ENCODE data around the gene LYPLA2. TPM values are rescaled to one million over a fixed set of nuclear protein-coding genes. Genes with fewer than 3 reads are reported as not detected.
"Not testable (repeated sequence)": the region's sequence is repeated elsewhere in the genome, so short reads cannot be mapped to it uniquely, and the experiment has no call there.

Gene LYPLA2
- total and polyA plus RNA-seq, 4 experiments from 2014 or later: 52.6 to 151 (median 83.0) TPM

- Mint-ChIP-seq H3K27me3 (no peaks in the 10 kb centered on the region), H3K4me1 (peaks cover 8 to 37% (median 21%) of the 10 kb centered on the region in 4 donors), H3K27ac (peak within 1 kb of the TSS; percentile 84 to 97 (median 94)), H3K36me3 (peaks cover 4 to 20% of the 10 kb centered on the region in 2 donors), H3K4me3 (peak within 1 kb of the TSS; percentile 80 to 98 (median 92)), H3K9me3 (no peaks in the 10 kb centered on the region)
- Histone ChIP-seq H3K4me3 (ENCODE audit: low read length in 2 of 2) (peak within 1 kb of the TSS; percentile 70 to 88), H3K36me3 (ENCODE audit: insufficient read depth, low read length) (no peaks in the 10 kb centered on the region), H3K27ac (ENCODE audit: low read depth, low read length) (peak within 1 kb of the TSS; percentile 92), H3K4me1 (ENCODE audit: insufficient read depth, low read length) (peaks cover 23% of the 10 kb centered on the region), H3K27me3 (ENCODE audit: insufficient read depth, low read length) (no peaks in the 10 kb centered on the region), H3K9me3 (ENCODE audit: control insufficient read depth in 1 of 2, low read length in 2 of 2) (no peaks in the 10 kb centered on the region)
- POLR2A ChIA-PET (ENCODE audit: partially characterized antibody): interaction anchor here (0.9 to 5.6 kb wide), 16 partner anchors 10 to 179 kb away, joined by 3 to 70 read pairs (median 4); partner anchors contain the start of genes ELOA, FUCA1, HMGCL and LYPLA2
- CTCF ChIA-PET (ENCODE audit: partially characterized antibody): interaction anchor here (0.8 to 3.5 kb wide), 6 partner anchors 10 to 68 kb away, joined by 3 to 27 read pairs (median 3); no protein-coding TSS in a partner anchor
- peak; percentile 94 to 97 (median 94) for DNase-seq
- intact Hi-C loops (cut with micrococcal nuclease): loop anchor here (1.0 to 10.0 kb wide), 6 partner anchors 9 to 154 kb away; partner anchors contain the start of genes FUCA1, HMGCL, LYPLA2 and PITHD1
These were observed 9.7 kb downstream of the LYPLA2 start, which contains the start of gene GALE for GRCh38 chr1:23800400-23801337. Gene GALE (minus strand): TSS chr1:23800754. CDS start chr1:23799007, 1,747 bp downstream.

GRCh38 chr1:23801338-23801748, 10.4 kb downstream of the LYPLA2 start:
- H3K27ac ChIP-seq (ENCODE audit: low read depth, low read length): peak overlapping the region; percentile 92
- Mint-ChIP-seq H3K4me1 (peaks cover 8 to 38% (median 21%) of the 10 kb centered on the region in 4 donors), H3K27ac (peak overlapping the region; percentile 84 to 95 (median 93)), H3K9me3 (no peaks in the 10 kb centered on the region), H3K4me3 (peak overlapping the region; percentile 72 to 98 (median 92)), H3K27me3 (no peaks in the 10 kb centered on the region), H3K36me3 (peaks cover 5 to 21% of the 10 kb centered on the region in 2 donors)
- no peaks in the 10 kb centered on the region for H3K9me3 ChIP-seq (ENCODE audit: control insufficient read depth in 1 of 2, low read length in 2 of 2)
- intact Hi-C loops (cut with micrococcal nuclease): loop anchor here (2.0 to 10.0 kb wide), 2 partner anchors 67 to 153 kb away; partner anchors contain the start of genes FUCA1 and PNRC2
- peak overlapping the region; percentile 70 to 88 for H3K4me3 ChIP-seq (ENCODE audit: low read length in 2 of 2)
- no peak for DNase-seq
- POLR2A ChIA-PET (ENCODE audit: partially characterized antibody): interaction anchor here (1.0 to 5.6 kb wide), 14 partner anchors 10 to 179 kb away, joined by 3 to 70 read pairs (median 6); partner anchors contain the start of genes ELOA, HMGCL, LYPLA2 and PITHD1
- CTCF ChIA-PET (ENCODE audit: partially characterized antibody): interaction anchor here (0.8 to 3.5 kb wide), 8 partner anchors 9 to 68 kb away, joined by 3 to 27 read pairs (median 3); no protein-coding TSS in a partner anchor
- no peaks in the 10 kb centered on the region for H3K36me3 ChIP-seq (ENCODE audit: insufficient read depth, low read length)
- H3K4me1 ChIP-seq (ENCODE audit: insufficient read depth, low read length): peaks cover 23% of the 10 kb centered on the region
- no peaks in the 10 kb centered on the region for H3K27me3 ChIP-seq (ENCODE audit: insufficient read depth, low read length)

- Histone ChIP-seq H3K4me1 (ENCODE audit: insufficient read depth, low read length) (peaks cover 23% of the 10 kb centered on the region), H3K27ac (ENCODE audit: low read depth, low read length) (peak overlapping the region; percentile 92), H3K36me3 (ENCODE audit: insufficient read depth, low read length) (no peaks in the 10 kb centered on the region), H3K27me3 (ENCODE audit: insufficient read depth, low read length) (no peaks in the 10 kb centered on the region), H3K4me3 (ENCODE audit: low read length in 2 of 2) (no peak overlapping the region), H3K9me3 (ENCODE audit: control insufficient read depth in 1 of 2, low read length in 2 of 2) (no peaks in the 10 kb centered on the region)
- POLR2A ChIA-PET (ENCODE audit: partially characterized antibody): interaction anchor here (1.0 to 5.6 kb wide), 10 partner anchors 9 to 158 kb away, joined by 3 to 70 read pairs (median 9); partner anchors contain the start of genes ELOA, HMGCL, LYPLA2 and PITHD1
- peak overlapping the region in 7 of 8 donors; percentile 13 to 98 (median 46) for H3K4me3 Mint-ChIP-seq
- CTCF ChIA-PET (ENCODE audit: partially characterized antibody): interaction anchor here (0.8 to 3.5 kb wide), 9 partner anchors 8 to 67 kb away, joined by 3 to 27 read pairs (median 3); no protein-coding TSS in a partner anchor
- H3K27ac Mint-ChIP-seq: peak overlapping the region; percentile 4 to 94 (median 82)
- intact Hi-C loops (cut with micrococcal nuclease): loop anchor here (2.0 to 10.0 kb wide), 2 partner anchors 67 to 153 kb away; partner anchors contain the start of genes FUCA1 and PNRC2
- H3K4me1 Mint-ChIP-seq: peaks cover 8 to 38% (median 21%) of the 10 kb centered on the region in 4 donors
- H3K9me3 Mint-ChIP-seq: no peaks in the 10 kb centered on the region
- H3K27me3 Mint-ChIP-seq: no peaks in the 10 kb centered on the region
- H3K36me3 Mint-ChIP-seq: peaks cover 5 to 21% of the 10 kb centered on the region in 2 donors
- no peak for DNase-seq
These were observed 10.9 kb downstream of the LYPLA2 start for GRCh38 chr1:23801876-23802275.

- peak overlapping the region; percentile 60 to 93 (median 82) for H3K27ac Mint-ChIP-seq
- not testable (repeated sequence) for H3K36me3 ChIP-seq (ENCODE audit: insufficient read depth, low read length); H3K27me3 ChIP-seq (ENCODE audit: insufficient read depth, low read length); H3K27ac ChIP-seq (ENCODE audit: low read depth, low read length); H3K27me3 Mint-ChIP-seq; H3K4me3 ChIP-seq (ENCODE audit: low read length in 2 of 2); H3K9me3 Mint-ChIP-seq; H3K9me3 ChIP-seq (ENCODE audit: control insufficient read depth in 1 of 2, low read length in 2 of 2); DNase-seq
- peak overlapping the region in 2 of 8 donors; percentile 9 to 10 for H3K4me3 Mint-ChIP-seq
- POLR2A ChIA-PET (ENCODE audit: partially characterized antibody): interaction anchor here (0.6 to 5.6 kb wide), 4 partner anchors 12 to 25 kb away, joined by 3 to 70 read pairs (median 55); partner anchors contain the start of genes HMGCL, LYPLA2 and PITHD1
- CTCF ChIA-PET (ENCODE audit: partially characterized antibody): interaction anchor here (0.9 to 3.5 kb wide), 3 partner anchors 7 to 31 kb away, joined by 3 to 27 read pairs (median 3); no protein-coding TSS in a partner anchor
- intact Hi-C loops (cut with micrococcal nuclease): loop anchor here (10.0 kb wide), 1 partner anchor 152 kb away; the partner anchor contains the start of gene PNRC2
- peaks cover 8 to 38% (median 21%) of the 10 kb centered on the region in 4 donors for H3K4me1 Mint-ChIP-seq
- H3K4me1 ChIP-seq (ENCODE audit: insufficient read depth, low read length): peaks cover 23% of the 10 kb centered on the region
- H3K36me3 Mint-ChIP-seq: peaks cover 10 to 21% of the 10 kb centered on the region in 2 donors
These were observed 11.9 kb downstream of the LYPLA2 start for GRCh38 chr1:23802809-23803342.

GRCh38 chr1:23803674-23804073, 12.7 kb downstream of the LYPLA2 start:
- Mint-ChIP-seq H3K4me3 (no peak overlapping the region), H3K27me3 (no peaks in the 10 kb centered on the region), H3K36me3 (peaks cover 11 to 21% of the 10 kb centered on the region in 2 donors), H3K4me1 (peaks cover 8 to 35% (median 20%) of the 10 kb centered on the region in 4 donors), H3K9me3 (no peaks in the 10 kb centered on the region), H3K27ac (peak overlapping the region in 6 of 7 donors; percentile 32 to 84 (median 44))
- Histone ChIP-seq H3K4me3 (ENCODE audit: low read length in 2 of 2) (no peak overlapping the region), H3K4me1 (ENCODE audit: insufficient read depth, low read length) (peaks cover 23% of the 10 kb centered on the region), H3K9me3 (ENCODE audit: control insufficient read depth in 1 of 2, low read length in 2 of 2) (no peaks in the 10 kb centered on the region), H3K27me3 (ENCODE audit: insufficient read depth, low read length) (no peaks in the 10 kb centered on the region), H3K36me3 (ENCODE audit: insufficient read depth, low read length) (no peaks in the 10 kb centered on the region), H3K27ac (ENCODE audit: low read depth, low read length) (no peak overlapping the region)
- no peak for DNase-seq
- ChIA-PET CTCF (ENCODE audit: partially characterized antibody) (no interaction called here), POLR2A (ENCODE audit: partially characterized antibody) (interaction anchor here (5.6 kb wide), 1 partner anchor 21 kb away, joined by 51 read pairs; the partner anchor contains the start of gene HMGCL)
- intact Hi-C loops (cut with micrococcal nuclease): loop anchor here (10.0 kb wide), 1 partner anchor 151 kb away; the partner anchor contains the start of gene PNRC2

GRCh38 chr1:23804183-23804835, 13.4 kb downstream of the LYPLA2 start:
- Mint-ChIP-seq H3K27ac (peak overlapping the region in 5 of 7 donors; percentile 32 to 62 (median 37)), H3K27me3 (no peaks in the 10 kb centered on the region), H3K36me3 (peaks cover 11 to 21% of the 10 kb centered on the region in 2 donors), H3K4me3 (peak overlapping the region in 2 of 8 donors; percentile 24 to 35), H3K4me1 (peaks cover 6 to 28% (median 16%) of the 10 kb centered on the region in 4 donors), H3K9me3 (no peaks in the 10 kb centered on the region)
- H3K4me3 ChIP-seq (ENCODE audit: low read length in 2 of 2): no peak overlapping the region
- H3K4me1 ChIP-seq (ENCODE audit: insufficient read depth, low read length): peaks cover 18% of the 10 kb centered on the region
- DNase-seq: no peak
- intact Hi-C loops (cut with micrococcal nuclease): loop anchor here (10.0 kb wide), 1 partner anchor 150 kb away; the partner anchor contains the start of gene PNRC2
- H3K9me3 ChIP-seq (ENCODE audit: control insufficient read depth in 1 of 2, low read length in 2 of 2): no peaks in the 10 kb centered on the region
- CTCF ChIA-PET (ENCODE audit: partially characterized antibody): interaction anchor here (1.5 kb wide), 1 partner anchor 32 kb away, joined by 5 read pairs; no protein-coding TSS in a partner anchor
- H3K36me3 ChIP-seq (ENCODE audit: insufficient read depth, low read length): no peaks in the 10 kb centered on the region
- POLR2A ChIA-PET (ENCODE audit: partially characterized antibody): interaction anchor here (5.6 kb wide), 1 partner anchor 21 kb away, joined by 51 read pairs; the partner anchor contains the start of gene HMGCL
- H3K27me3 ChIP-seq (ENCODE audit: insufficient read depth, low read length): no peaks in the 10 kb centered on the region
- no peak overlapping the region for H3K27ac ChIP-seq (ENCODE audit: low read depth, low read length)

Measured in CD4-positive, alpha-beta memory T cell (primary cell).